GM12873 (cell line): ENCODE results near the gene DMTF1.

Source experiments
- CTCF ChIP-seq: IDR thresholded peaks from 2 replicates; pipeline ENCODE4 v1.5.1; 2012; ENCODE audit warnings: low read depth, mild to moderate bottlenecking, moderate library complexity, low read length, control low read depth; ENCODE audit not compliant: insufficient read depth; ENCODE audit errors: missing control alignments

Gene DMTF1, protein sequence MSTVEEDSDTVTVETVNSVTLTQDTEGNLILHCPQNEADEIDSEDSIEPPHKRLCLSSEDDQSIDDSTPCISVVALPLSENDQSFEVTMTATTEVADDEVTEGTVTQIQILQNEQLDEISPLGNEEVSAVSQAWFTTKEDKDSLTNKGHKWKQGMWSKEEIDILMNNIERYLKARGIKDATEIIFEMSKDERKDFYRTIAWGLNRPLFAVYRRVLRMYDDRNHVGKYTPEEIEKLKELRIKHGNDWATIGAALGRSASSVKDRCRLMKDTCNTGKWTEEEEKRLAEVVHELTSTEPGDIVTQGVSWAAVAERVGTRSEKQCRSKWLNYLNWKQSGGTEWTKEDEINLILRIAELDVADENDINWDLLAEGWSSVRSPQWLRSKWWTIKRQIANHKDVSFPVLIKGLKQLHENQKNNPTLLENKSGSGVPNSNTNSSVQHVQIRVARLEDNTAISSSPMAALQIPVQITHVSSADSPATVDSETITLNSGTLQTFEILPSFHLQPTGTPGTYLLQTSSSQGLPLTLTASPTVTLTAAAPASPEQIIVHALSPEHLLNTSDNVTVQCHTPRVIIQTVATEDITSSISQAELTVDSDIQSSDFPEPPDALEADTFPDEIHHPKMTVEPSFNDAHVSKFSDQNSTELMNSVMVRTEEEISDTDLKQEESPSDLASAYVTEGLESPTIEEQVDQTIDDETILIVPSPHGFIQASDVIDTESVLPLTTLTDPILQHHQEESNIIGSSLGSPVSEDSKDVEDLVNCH

GRCh38 chr7:87152112-87152896, at the start of gene DMTF1:
DMTF1 (plus strand) TSS chr7:87152453; CDS start chr7:87164942, 12,489 bp downstream.
- TF ChIP-seq CTCF, result no peak

- TF ChIP-seq CTCF, result no peak
Observed at GRCh38 chr7:87105401-87105800, 46.9 kb upstream of the DMTF1 start.

- TF ChIP-seq CTCF, result no peak
Observed at GRCh38 chr7:87106974-87107612, 45.2 kb upstream of the DMTF1 start.

GRCh38 chr7:87107949-87108776, 44.1 kb upstream of the DMTF1 start:
- TF ChIP-seq CTCF, result no peak

- no peak for TF ChIP-seq CTCF
Observed at GRCh38 chr7:87110778-87111177, 41.5 kb upstream of the DMTF1 start.

GRCh38 chr7:87111877-87112276, 40.4 kb upstream of the DMTF1 start:
- TF ChIP-seq CTCF, result no peak
